Nephron (organoid): Measurements from ENCODE around the gene PBX1.

Source experiments
- H3K27ac Mint-ChIP-seq, 3 experiments: 2 replicates each; pipeline ENCODE4 v1.8.0; 2020; ENCODE audit warnings: mixed read lengths in 3 of 3, mild to moderate bottlenecking in 2 of 3, moderate library complexity in 1 of 3
- H3K27me3 Mint-ChIP-seq: 2 replicates; pipeline ENCODE4 v1.8.0; 2021; ENCODE audit warnings: low read depth, mild to moderate bottlenecking, moderate library complexity, mixed read lengths
- H3K36me3 Mint-ChIP-seq: 2 replicates; pipeline ENCODE4 v1.8.0; 2020; ENCODE audit warnings: low read depth, mixed read lengths
- H3K4me1 Mint-ChIP-seq: 2 replicates; pipeline ENCODE4 v1.8.0; 2020; ENCODE audit warnings: mixed read lengths
- H3K4me3 Mint-ChIP-seq, 3 experiments: 2 replicates each; pipeline ENCODE4 v1.8.0; 2020; ENCODE audit warnings: mild to moderate bottlenecking in 3 of 3, mixed read lengths in 3 of 3, moderate library complexity in 2 of 3
- H3K9me3 Mint-ChIP-seq: 2 replicates; pipeline ENCODE4 v1.8.0; 2020; ENCODE audit warnings: mixed read lengths
- CTCF ChIP-seq, 3 experiments: fragments of 200-600 bp; sonication (generic); IDR thresholded peaks; one replicate each; pipeline ENCODE4 v1.5.0; 2021; ENCODE audit warnings: antibody characterized with exemption in 3 of 3; ENCODE audit not compliant: unreplicated experiment in 3 of 3

The PBX1 gene

DNA sequence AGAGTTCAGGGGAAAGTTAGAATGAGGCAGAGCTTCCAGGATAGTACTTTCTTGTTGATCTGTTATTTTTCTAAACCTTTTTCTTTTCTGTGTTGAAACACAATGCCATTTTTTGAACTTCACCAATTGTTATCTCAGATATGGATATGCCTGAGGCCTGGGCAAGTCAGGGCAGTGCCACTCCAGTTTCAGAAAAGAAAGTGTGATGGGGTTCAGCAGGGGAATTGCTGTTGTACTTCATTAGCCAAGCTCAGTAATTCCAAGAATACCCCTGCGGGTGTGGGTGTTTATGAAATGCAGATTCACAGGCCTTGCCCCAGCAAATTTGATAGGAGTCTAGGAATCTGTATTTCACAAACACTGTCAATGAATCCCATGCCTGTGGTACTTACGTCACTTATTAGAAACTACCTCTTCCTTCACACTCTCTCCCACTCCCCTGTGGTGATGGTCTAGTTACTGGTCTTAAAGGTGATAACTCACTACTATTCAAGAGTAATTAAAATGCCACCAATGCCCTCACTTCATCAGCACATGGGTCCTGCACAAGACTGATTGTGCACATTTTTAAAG lies 142.3 kb downstream of the PBX1 start:
- peak overlapping the region in 1 of 3 experiments; percentile 38 for H3K27ac Mint-ChIP-seq
- H3K4me3 Mint-ChIP-seq = no peak overlapping the region
- H3K4me1 Mint-ChIP-seq = peaks cover 54% of the 10 kb centered on the region
- peaks cover 3% of the 10 kb centered on the region for H3K36me3 Mint-ChIP-seq
- H3K9me3 Mint-ChIP-seq = no peaks in the 10 kb centered on the region
- H3K27me3 Mint-ChIP-seq = no peaks in the 10 kb centered on the region
- no peak for TF ChIP-seq CTCF (IDR thresholded peaks at IDR 0.05; ENCODE audit: unreplicated experiment in 3 of 3)

DNA sequence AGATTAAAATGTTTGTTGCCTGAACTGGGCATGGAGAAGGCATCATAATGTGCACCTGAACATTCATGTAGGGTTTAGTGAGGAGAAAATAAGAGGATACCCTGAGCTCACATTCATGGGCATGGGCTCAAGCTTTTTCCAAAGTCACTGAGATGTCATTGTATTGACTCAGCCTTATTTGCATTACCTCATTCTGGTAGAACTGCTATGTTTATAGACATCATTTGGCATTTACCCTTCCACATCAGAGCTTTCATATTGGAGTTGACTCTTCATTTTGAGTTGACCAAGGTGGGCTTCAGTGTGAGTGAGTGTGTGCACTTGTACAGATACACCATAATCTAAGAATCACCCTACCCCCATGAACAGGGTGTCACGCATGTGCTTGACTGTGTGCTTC lies 143.2 kb downstream of the PBX1 start:
- TF ChIP-seq CTCF (IDR thresholded peaks at IDR 0.05; ENCODE audit: unreplicated experiment in 3 of 3) = no peak
- Mint-ChIP-seq H3K9me3 (no peaks in the 10 kb centered on the region), H3K4me1 (peaks cover 63% of the 10 kb centered on the region), H3K4me3 (no peak overlapping the region), H3K27me3 (no peaks in the 10 kb centered on the region), H3K27ac (peak overlapping the region in 2 of 3 experiments; percentile 3 to 39), H3K36me3 (peaks cover 3% of the 10 kb centered on the region)

GRCh38 chr1:164702664-164703063 lies 143.7 kb downstream of the PBX1 start:
- H3K36me3 Mint-ChIP-seq = peaks cover 3% of the 10 kb centered on the region
- no peaks in the 10 kb centered on the region for H3K27me3 Mint-ChIP-seq
- peak overlapping the region in 1 of 3 experiments; percentile 39 for H3K27ac Mint-ChIP-seq
- peaks cover 68% of the 10 kb centered on the region for H3K4me1 Mint-ChIP-seq
- H3K9me3 Mint-ChIP-seq = no peaks in the 10 kb centered on the region
- H3K4me3 Mint-ChIP-seq = no peak overlapping the region
- no peak for TF ChIP-seq CTCF (IDR thresholded peaks at IDR 0.05; ENCODE audit: unreplicated experiment in 3 of 3)

GRCh38 chr1:164703463-164703862 lies 144.5 kb downstream of the PBX1 start:
- Mint-ChIP-seq H3K27me3 (no peaks in the 10 kb centered on the region), H3K4me1 (peaks cover 75% of the 10 kb centered on the region), H3K27ac (peak overlapping the region; percentile 67 to 83 (median 71)), H3K36me3 (peaks cover 3% of the 10 kb centered on the region), H3K9me3 (no peaks in the 10 kb centered on the region), H3K4me3 (no peak overlapping the region)
- TF ChIP-seq CTCF (IDR thresholded peaks at IDR 0.05; ENCODE audit: unreplicated experiment in 3 of 3) = no peak

DNA sequence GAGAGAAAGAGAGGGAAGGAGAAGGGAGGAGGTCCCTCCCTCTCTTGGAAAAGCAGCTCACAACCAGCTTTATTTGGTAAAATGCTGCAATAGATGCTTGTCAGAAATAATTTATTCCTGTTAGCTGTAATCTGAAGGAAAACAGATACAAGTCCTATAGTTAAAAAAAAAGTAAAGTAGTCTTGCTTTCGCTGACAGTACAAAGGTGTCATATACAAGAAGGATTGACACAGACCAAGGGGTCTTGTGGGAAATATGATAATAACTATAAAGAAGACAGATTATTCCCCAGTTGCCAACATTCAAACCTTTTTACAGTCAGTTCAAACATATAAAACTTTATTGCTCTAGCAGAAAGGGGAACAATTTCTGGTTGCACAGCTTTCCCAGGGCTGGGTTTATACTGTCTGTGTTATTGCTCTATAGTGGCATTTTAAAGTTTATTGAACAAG lies 145.0 kb downstream of the PBX1 start:
- H3K4me1 Mint-ChIP-seq = peaks cover 75% of the 10 kb centered on the region
- peaks cover under 1% of the 10 kb centered on the region for H3K36me3 Mint-ChIP-seq
- H3K4me3 Mint-ChIP-seq = no peak overlapping the region
- no peaks in the 10 kb centered on the region for H3K9me3 Mint-ChIP-seq
- no peak for TF ChIP-seq CTCF (IDR thresholded peaks at IDR 0.05; ENCODE audit: unreplicated experiment in 3 of 3)
- no peaks in the 10 kb centered on the region for H3K27me3 Mint-ChIP-seq
- H3K27ac Mint-ChIP-seq = peak overlapping the region; percentile 67 to 83 (median 71)

GRCh38 chr1:164704954-164705353 lies 146.0 kb downstream of the PBX1 start:
- TF ChIP-seq CTCF (IDR thresholded peaks at IDR 0.05; ENCODE audit: unreplicated experiment in 3 of 3) = peak in 2 of 3 experiments; percentile 11 to 40
- Mint-ChIP-seq H3K36me3 (peaks cover 10% of the 10 kb centered on the region), H3K4me1 (peaks cover 80% of the 10 kb centered on the region), H3K27ac (no peak overlapping the region), H3K4me3 (no peak overlapping the region), H3K9me3 (no peaks in the 10 kb centered on the region), H3K27me3 (no peaks in the 10 kb centered on the region)
